ENCODE data around the gene GARS1.

Gene GARS1

DNA sequence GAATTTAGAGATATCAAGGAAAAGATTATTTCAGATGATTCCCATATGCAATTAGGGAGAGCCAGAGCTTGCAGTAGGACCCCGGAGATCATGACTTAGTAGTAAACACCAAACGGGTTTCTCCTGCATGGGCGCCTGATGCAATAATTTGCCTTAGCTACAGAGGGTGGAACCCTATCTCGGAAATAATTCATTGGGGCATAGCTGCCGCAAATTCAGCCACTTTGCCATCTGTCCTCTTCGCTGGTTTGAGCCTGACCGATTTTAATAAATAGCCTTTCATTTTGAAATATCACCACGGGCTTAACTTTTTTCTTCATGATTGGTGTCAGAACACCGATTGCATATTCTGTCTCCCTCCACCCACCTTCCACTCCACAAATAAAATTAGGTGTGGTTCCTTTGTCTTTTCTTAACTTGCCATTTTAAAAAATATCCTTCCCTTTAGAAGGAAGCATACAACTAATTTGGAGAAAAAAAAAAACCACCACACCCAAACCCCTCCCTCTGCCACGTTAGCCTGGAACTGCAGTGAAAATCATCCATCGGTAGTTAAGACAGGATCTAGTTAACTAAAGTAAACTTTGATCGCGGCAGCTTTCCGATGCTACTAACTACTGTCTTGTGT is 1.4 kb downstream of the GARS1 start:
- H3K27ac Mint-ChIP-seq = peak overlapping the region; percentile 92
- H3K36me3 Mint-ChIP-seq = peaks cover 21% of the 10 kb centered on the region
- H3K4me1 Mint-ChIP-seq = peaks cover 46% of the 10 kb centered on the region
- ATAC-seq = no peak
- H3K27me3 Mint-ChIP-seq = no peaks in the 10 kb centered on the region
- peak overlapping the region; percentile 93 for H3K4me3 Mint-ChIP-seq
- no peaks in the 10 kb centered on the region for H3K9me3 Mint-ChIP-seq

DNA sequence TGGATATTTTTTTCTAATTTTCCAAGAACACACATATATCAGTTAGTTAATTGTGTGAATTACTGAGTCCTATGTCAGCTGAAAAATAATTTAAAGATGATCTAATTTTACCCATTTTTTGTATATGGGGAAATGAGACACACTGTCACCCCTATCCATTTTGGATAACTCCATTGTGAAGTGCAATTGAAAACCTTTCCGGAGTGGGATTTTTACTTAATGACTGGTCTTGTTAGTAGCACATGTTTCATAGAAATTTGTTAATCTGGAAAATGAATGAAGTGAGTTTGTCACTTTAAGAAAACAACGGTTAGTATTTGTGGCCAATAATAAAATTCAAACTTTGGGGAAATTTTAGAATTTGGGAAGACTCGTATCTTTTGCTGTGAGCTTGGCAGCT is 2.0 kb downstream of the GARS1 start:
- no peaks in the 10 kb centered on the region for H3K27me3 Mint-ChIP-seq
- H3K9me3 Mint-ChIP-seq = no peaks in the 10 kb centered on the region
- peaks cover 27% of the 10 kb centered on the region for H3K36me3 Mint-ChIP-seq
- H3K27ac Mint-ChIP-seq = peak overlapping the region; percentile 92
- H3K4me3 Mint-ChIP-seq = peak overlapping the region; percentile 93
- peaks cover 41% of the 10 kb centered on the region for H3K4me1 Mint-ChIP-seq
- no peak for ATAC-seq

DNA sequence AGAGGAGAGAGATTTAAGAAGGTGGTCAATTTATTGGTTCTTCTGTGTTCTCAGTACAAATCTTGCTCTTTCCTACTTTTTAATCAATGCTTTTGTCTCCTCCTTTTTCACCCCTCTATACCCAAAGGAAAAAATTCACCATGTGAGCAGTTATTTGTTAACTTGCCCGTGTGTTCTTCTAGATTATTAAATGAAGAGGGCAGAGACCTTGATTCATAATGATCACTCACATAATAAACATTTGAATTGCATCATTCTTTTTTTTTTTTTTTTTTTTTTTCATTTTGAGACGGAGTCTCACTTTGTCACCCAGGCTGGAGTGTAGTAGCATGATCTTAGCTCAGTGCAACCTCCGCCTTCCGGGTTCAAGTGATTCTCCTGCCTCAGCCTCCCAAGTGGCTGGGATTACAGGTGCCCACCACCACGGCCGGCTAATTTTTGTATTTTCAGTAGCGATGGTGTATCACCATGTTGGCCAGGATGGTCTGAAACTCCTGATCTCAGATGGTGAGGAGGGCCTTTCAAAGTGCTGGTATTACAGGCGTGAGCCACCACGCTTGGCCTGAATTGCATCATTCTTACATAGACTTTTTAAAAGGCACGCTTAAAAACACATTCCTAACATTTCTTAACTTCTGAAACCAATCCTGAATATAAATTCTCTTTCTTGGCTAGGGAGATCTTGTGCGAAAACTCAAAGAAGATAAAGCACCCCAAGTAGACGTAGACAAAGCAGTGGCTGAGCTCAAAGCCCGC is 3.6 kb downstream of the GARS1 start:
- Mint-ChIP-seq H3K27ac (no peak overlapping the region), H3K27me3 (no peaks in the 10 kb centered on the region), H3K4me1 (peaks cover 25% of the 10 kb centered on the region), H3K36me3 (peaks cover 37% of the 10 kb centered on the region), H3K4me3 (no peak overlapping the region), H3K9me3 (no peaks in the 10 kb centered on the region)
- no peak for ATAC-seq

DNA sequence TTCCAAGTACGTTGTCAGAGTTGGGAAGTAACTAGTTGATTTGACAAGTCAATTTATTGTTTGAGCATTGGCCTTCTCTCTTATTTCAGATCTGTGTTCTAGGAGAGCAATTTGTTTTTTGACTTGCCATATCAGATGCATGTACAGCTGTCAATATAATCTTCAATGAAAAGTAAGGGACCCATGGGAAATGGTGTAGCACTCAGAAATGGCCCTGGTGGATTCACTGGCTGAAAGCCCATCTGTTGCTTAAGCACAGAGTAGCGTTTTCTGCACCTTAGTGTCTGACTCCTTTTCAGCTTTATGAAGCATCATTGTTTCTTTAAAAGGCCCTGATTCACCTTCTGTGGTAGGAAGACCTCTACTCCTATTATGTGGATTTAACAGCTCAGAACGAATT is 10.2 kb downstream of the GARS1 start:
- H3K4me3 Mint-ChIP-seq = no peak overlapping the region
- no peak for ATAC-seq
- no peaks in the 10 kb centered on the region for H3K4me1 Mint-ChIP-seq
- peaks cover 77% of the 10 kb centered on the region for H3K36me3 Mint-ChIP-seq
- no peaks in the 10 kb centered on the region for H3K9me3 Mint-ChIP-seq
- no peak overlapping the region for H3K27ac Mint-ChIP-seq
- no peaks in the 10 kb centered on the region for H3K27me3 Mint-ChIP-seq

DNA sequence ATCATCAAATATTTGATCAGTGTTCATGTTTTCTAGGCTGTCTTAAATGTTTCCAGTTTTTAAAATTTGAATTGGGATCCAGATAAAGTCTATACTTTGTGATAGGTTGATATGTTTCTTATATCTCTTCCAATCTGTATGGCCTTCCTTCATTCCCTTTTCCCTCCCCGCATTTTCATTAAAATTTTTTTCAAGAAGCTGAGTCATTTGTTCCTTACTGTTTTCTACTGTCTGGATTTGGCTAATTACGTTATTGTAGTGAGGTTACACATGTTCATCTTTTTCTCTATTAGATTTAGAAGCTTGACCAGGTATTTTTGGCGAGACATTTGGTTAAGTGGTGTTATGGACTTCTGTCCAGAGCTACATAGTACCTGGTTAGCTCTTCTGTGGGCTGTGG is 11.2 kb downstream of the GARS1 start:
- H3K4me1 Mint-ChIP-seq = no peaks in the 10 kb centered on the region
- H3K27me3 Mint-ChIP-seq = no peaks in the 10 kb centered on the region
- H3K27ac Mint-ChIP-seq = no peak overlapping the region

DNA sequence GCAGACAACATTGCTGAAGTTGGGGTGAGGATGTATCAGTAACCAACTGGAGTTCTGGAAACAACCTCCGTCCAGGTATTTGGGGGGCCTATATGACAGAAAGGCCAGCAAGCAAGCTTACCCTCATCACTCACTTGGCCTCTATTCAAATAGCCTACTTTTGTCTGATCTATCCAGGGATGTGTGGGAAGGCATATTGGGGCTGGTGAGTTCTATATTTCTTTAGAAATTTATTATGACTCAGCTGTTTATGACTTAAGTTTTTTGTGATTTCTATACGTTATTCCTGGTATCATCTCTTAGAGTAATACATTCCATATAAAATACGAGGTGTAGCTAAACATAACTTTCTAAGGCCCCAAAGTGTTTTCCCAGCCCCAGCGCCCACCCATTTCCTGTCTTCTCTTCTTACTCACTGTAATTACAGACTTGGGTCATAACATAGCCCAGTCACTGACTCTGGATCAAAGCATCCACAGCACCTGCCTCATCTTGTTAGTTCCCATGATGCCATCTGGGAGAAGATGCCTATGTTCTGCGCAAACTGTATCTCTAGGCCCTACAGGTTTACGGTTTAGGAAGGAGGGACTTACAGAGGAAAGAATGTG is 18.1 kb downstream of the GARS1 start:
- no peaks in the 10 kb centered on the region for H3K9me3 Mint-ChIP-seq
- no peaks in the 10 kb centered on the region for H3K27me3 Mint-ChIP-seq
- ATAC-seq = no peak
- peaks cover 8% of the 10 kb centered on the region for H3K4me1 Mint-ChIP-seq
- peaks cover 80% of the 10 kb centered on the region for H3K36me3 Mint-ChIP-seq
- H3K27ac Mint-ChIP-seq = peak overlapping the region; percentile 10
- H3K4me3 Mint-ChIP-seq = no peak overlapping the region

More for the DNA sequence above, 11.2 kb downstream of the GARS1 start:
- H3K4me3 Mint-ChIP-seq = no peak overlapping the region
- no peaks in the 10 kb centered on the region for H3K9me3 Mint-ChIP-seq
- no peak for ATAC-seq
- peaks cover 80% of the 10 kb centered on the region for H3K36me3 Mint-ChIP-seq

DNA sequence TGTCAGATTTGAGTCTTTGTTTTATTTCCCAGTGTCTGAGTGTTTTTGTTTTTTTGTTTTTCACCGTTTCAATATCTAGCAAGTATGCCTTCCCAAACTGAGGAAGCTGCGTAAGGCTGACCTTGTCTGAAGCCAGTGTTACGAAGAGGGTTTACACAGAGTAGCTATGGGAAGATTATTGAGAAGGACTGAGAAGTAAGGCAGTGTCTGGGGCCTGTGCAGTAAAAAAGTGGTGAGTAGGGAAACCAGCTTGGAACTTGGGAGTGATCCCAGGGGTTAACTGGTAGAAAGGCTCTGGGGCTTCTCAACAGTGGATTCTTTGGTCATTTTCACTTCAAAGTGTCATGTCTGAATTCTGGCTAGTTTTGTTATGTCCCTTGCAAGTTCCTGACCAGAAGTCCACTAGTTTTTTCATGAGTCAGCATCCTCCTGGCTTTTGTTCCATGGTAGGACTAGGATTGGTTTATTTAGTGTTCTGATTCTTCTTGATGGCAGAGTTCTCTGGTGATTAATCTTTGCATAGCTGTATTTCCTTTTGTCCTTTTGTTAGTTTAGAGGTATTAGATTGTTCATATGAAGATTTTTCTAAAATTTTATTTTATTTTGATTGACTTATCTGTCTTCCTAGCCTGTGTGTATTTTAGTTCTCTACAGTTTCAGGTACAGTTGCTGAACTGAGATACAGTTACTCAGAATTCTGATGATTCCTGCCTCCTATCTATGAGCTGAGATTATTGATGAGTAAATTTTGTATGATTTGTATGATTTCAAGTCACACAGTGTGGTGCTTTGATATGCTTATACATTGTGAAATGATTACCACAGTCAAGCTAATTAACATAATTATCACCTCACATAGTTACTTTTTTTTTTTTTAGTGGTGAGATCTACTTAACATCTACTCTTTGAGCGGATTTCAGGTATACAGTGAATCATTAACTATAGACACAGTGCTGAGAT is 19.0 kb downstream of the GARS1 start:
- Mint-ChIP-seq H3K27ac (no peak overlapping the region), H3K27me3 (no peaks in the 10 kb centered on the region), H3K4me1 (peaks cover 8% of the 10 kb centered on the region), H3K9me3 (no peaks in the 10 kb centered on the region), H3K36me3 (peaks cover 72% of the 10 kb centered on the region), H3K4me3 (no peak overlapping the region)
- ATAC-seq = no peak

DNA sequence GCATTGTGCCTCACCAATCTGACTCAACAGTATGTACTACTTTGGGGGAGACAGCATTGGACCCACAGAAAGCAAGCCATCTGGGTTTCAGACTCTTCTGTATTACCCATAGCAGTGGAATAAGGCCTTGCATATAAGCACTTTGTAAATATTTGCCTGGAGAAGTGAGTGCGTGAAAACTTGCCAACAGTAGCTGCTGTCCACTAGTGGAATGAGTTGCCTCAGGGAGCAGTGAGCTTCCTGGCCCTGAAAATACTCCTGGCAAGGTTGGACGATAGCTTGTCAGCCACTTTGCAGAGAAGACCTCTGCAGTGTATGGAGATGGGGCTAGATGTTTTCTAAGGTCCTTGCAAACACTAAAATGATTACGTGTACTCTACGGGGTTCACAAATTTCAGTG is 21.6 kb downstream of the GARS1 start:
- Mint-ChIP-seq H3K36me3 (peaks cover 52% of the 10 kb centered on the region), H3K27me3 (no peaks in the 10 kb centered on the region), H3K9me3 (no peaks in the 10 kb centered on the region), H3K4me1 (peaks cover 8% of the 10 kb centered on the region), H3K4me3 (no peak overlapping the region), H3K27ac (no peak overlapping the region)
- ATAC-seq = no peak

DNA sequence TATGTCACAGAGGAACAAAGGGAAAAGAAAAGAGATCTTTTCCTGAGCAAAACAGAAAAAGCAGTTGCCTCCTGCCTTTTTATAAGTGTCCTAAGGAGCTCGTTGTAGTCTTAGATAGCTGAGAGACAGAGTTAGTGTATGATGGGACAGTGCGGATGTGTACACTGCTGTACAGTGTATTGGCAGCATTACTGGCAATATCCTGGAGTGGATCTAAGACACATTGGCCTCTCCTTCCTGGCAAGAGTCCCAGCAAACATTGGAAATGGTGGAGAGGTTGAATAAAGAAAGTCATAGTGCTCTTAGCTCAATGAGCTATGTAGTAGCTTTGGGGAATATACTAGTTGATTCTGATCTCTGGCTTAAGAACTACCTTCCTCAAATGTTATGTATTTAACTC is 22.7 kb downstream of the GARS1 start:
- H3K4me3 Mint-ChIP-seq = no peak overlapping the region
- no peaks in the 10 kb centered on the region for H3K27me3 Mint-ChIP-seq
- no peak overlapping the region for H3K27ac Mint-ChIP-seq
- H3K36me3 Mint-ChIP-seq = peaks cover 56% of the 10 kb centered on the region
- ATAC-seq = no peak
- no peaks in the 10 kb centered on the region for H3K9me3 Mint-ChIP-seq
- peaks cover 8% of the 10 kb centered on the region for H3K4me1 Mint-ChIP-seq

DNA sequence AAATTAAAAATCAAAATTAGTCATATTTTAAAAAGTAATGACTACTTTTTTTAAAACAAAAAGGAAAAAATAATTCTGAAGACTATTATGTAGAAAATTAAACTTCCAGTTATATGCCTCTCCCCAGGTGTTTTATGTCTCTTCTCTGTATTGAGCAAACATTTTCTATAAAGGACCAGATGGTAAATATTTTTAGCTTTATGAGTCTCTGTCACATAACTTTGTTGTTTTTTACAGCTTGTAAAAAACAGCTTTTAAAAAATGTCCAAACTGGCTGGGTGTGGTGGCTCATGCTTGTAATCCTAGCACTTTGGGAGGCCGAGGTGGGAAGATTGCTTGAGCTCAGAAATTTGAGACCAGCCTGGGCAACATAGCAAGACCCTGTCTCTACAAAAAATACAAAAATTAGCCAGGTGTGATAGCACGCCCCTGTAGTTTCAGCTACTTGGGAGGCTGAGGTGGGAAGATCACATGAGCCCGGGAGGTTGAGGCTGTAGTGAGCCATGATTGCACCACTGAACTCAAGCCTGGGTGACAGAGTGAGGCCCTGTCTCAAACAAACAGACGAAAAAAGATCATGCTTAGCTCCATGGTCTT is 23.5 kb downstream of the GARS1 start:
- H3K27me3 Mint-ChIP-seq = no peaks in the 10 kb centered on the region
- peaks cover 8% of the 10 kb centered on the region for H3K4me1 Mint-ChIP-seq

DNA sequence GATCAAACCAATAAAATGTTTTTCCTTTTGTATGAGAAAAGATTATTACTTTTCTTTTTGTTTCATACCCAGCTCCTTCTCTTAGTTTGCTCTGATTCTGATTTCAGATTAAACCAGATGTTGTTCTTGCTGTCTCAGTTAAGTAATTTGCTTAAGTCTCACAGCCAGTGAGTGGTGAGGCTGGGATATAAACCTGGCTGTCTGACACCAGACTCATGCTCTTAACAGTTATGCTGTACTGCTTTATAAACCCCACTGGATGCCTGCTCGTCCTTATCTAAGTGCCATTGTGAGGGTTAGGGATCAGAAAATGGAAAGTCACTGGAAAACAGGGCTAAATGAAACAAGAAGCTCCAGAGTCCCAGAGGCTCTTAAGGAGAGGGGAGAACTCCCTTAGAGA is 24.3 kb downstream of the GARS1 start:
- H3K36me3 Mint-ChIP-seq = peaks cover 52% of the 10 kb centered on the region
- no peaks in the 10 kb centered on the region for H3K27me3 Mint-ChIP-seq
- no peak for ATAC-seq
- H3K27ac Mint-ChIP-seq = no peak overlapping the region
- H3K4me1 Mint-ChIP-seq = peaks cover 1% of the 10 kb centered on the region
- H3K4me3 Mint-ChIP-seq = no peak overlapping the region
- H3K9me3 Mint-ChIP-seq = no peaks in the 10 kb centered on the region

More for the DNA sequence above, 23.5 kb downstream of the GARS1 start:
- no peak overlapping the region for H3K4me3 Mint-ChIP-seq
- H3K36me3 Mint-ChIP-seq = peaks cover 52% of the 10 kb centered on the region
- H3K9me3 Mint-ChIP-seq = no peaks in the 10 kb centered on the region
- no peak for ATAC-seq
- H3K27ac Mint-ChIP-seq = no peak overlapping the region

DNA sequence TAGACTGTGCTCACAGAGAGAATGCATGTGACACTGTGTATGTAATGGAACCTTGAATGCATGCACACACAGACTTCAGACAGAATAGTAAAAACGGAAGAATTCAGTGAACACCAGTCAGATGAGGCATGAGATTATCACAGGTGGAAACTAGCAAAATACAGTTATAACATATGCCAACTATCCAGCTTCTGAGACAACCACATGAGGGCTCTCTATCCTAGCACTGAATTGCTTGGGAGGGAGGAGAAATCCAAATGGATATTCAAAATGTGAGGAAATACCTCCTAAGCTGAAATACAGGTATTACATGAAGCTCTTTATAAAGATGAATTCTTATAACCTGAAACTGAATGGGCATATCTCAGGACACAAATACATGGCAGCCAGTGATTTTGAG is 30.6 kb downstream of the GARS1 start:
- no peak overlapping the region for H3K27ac Mint-ChIP-seq
- no peaks in the 10 kb centered on the region for H3K27me3 Mint-ChIP-seq
- no peak for ATAC-seq
- H3K4me1 Mint-ChIP-seq = no peaks in the 10 kb centered on the region
- no peaks in the 10 kb centered on the region for H3K9me3 Mint-ChIP-seq
- peaks cover 62% of the 10 kb centered on the region for H3K36me3 Mint-ChIP-seq
- no peak overlapping the region for H3K4me3 Mint-ChIP-seq

DNA sequence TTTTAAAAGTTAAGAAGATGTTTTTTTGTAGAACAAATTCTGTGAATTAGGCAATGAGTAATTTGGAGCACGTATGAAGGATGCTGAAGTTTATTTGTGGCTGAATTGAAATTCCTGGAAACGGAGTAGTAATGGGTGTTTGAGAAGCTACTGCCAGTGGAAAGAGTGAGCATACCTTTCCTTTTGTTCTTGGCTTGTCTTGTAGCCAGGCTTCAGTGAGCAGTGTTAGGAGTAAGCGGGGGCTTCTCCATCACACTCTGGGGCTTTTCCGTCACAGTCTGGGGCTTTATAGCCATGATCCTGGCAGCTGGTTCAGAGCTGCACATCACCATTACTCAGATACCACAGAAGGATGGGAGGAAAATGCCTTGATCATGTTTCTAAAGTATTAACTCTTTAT is 32.3 kb downstream of the GARS1 start:
- Mint-ChIP-seq H3K4me3 (no peak overlapping the region), H3K36me3 (peaks cover 66% of the 10 kb centered on the region), H3K27me3 (no peaks in the 10 kb centered on the region), H3K27ac (no peak overlapping the region), H3K4me1 (no peaks in the 10 kb centered on the region), H3K9me3 (no peaks in the 10 kb centered on the region)
- no peak for ATAC-seq

DNA sequence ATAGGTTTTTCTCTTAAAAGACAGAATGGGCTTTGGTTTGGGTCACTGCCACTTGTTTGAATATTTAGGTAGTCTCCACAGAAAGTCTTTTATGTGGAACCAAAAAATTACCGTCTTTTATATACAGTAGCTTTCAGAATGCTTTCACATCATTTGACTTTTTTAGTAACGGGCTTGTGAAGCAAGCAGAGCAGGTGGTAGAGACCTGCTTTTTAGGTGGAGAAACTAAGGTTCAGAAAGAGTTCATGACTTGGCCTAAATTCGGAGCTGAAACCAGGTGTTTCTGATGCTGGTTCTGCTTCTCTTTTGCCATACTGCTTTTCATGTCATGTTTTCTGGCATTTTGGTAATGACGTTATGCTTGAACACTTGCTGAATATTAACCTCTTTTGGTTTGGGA is 36.3 kb downstream of the GARS1 start:
- ATAC-seq = no peak
- Mint-ChIP-seq H3K27me3 (no peaks in the 10 kb centered on the region), H3K27ac (no peak overlapping the region), H3K9me3 (no peaks in the 10 kb centered on the region), H3K4me1 (peaks cover 10% of the 10 kb centered on the region), H3K4me3 (no peak overlapping the region), H3K36me3 (peaks cover 75% of the 10 kb centered on the region)

DNA sequence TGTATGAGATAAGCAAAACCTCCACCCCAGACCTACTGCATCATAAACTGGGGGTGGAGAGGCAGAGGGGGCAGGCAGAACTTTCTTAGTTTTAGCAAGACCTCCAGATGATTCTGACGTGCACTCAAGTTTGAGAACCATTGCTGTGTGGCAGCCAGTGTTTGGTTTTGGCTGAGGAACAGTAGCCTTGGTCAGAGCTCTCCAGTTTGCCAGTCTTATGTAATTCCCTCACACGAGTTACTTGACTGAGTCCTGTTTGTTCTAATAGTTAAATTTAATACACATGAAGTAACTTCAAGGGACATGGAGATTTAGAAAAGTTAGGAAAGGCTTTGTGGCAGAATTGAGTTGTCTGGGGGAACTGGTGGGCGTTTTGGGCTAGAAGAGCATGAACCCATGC is 38.5 kb downstream of the GARS1 start:
- Mint-ChIP-seq H3K4me3 (no peak overlapping the region), H3K36me3 (peaks cover 66% of the 10 kb centered on the region), H3K27ac (no peak overlapping the region), H3K27me3 (no peaks in the 10 kb centered on the region), H3K9me3 (no peaks in the 10 kb centered on the region), H3K4me1 (peaks cover 10% of the 10 kb centered on the region)
- no peak for ATAC-seq
